ENCODE data around the gene DDX51.

DDX51 gene

DNA sequence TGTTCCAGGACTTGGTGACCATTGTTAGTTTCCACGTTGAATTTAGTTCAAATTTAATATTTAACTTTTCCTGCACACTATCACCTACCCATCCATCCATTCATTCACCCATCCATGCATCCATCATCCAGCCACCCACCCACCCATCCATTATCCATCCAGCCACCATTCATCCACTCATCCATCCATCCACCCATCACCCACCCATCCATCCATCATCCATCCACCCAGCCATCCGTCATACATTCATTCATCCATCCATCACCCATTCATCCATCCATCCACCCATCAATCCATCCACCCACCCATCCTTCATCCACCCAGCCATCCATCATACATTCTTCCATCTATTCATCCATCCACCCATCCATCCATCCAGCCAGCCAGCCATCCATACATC lies 22.0 kb upstream of the DDX51 start:
- DNase-seq, result no peak

DNA sequence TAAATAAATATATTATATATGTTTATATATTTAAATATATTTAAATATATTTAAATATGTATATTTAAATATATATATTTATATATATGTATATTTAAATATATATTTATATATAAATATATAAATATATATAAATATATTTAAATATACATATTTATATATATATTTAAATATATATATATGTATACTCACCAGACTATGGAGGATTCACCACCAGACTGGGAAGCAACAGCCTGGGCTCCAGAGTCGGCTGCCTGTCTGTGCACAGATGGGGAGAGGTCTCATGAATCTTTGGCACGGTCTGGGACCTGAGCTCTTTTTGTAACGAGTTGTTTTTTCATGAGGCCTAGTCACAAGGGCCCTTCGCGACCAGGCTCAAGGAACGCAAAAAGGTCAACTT lies 21.5 kb upstream of the DDX51 start:
- no peak for DNase-seq

DNA sequence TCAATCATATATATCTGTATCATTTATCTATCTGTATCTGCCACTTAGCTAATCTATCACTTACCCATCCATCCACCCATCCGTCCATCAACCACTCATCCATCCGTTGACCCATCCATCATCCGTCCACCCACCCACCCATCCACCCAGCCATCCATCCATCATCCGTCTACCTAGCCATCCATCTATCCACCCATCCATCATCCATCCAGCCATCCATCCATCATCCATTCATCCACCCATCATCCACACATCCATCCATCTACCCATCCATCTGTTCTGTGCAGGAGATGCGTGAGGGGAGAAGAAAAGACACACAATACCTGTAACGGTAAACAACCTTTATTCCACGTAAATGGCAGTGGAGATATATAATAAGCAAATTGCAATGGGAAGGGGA lies 20.3 kb upstream of the DDX51 start:
- no peak for DNase-seq

DNA sequence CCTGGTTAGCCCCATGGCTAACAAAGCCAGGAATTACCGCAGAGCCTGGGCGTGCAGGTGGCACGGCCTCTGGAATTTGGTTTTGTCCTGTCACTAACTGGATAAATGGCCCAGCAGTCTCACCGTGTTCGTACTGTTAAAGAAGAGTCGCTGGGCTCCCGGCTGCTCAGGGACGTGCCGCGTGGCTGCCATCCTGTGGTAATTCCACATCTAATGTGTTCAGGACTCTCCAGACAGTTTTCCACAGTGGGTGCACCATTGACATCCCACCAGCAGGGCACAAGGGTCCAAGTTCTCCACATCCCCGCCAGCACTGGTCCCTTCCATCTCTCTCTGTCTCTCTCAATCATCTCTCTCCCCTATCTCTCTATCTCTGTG lies 19.8 kb upstream of the DDX51 start:
- DNase-seq, result no peak

DNA sequence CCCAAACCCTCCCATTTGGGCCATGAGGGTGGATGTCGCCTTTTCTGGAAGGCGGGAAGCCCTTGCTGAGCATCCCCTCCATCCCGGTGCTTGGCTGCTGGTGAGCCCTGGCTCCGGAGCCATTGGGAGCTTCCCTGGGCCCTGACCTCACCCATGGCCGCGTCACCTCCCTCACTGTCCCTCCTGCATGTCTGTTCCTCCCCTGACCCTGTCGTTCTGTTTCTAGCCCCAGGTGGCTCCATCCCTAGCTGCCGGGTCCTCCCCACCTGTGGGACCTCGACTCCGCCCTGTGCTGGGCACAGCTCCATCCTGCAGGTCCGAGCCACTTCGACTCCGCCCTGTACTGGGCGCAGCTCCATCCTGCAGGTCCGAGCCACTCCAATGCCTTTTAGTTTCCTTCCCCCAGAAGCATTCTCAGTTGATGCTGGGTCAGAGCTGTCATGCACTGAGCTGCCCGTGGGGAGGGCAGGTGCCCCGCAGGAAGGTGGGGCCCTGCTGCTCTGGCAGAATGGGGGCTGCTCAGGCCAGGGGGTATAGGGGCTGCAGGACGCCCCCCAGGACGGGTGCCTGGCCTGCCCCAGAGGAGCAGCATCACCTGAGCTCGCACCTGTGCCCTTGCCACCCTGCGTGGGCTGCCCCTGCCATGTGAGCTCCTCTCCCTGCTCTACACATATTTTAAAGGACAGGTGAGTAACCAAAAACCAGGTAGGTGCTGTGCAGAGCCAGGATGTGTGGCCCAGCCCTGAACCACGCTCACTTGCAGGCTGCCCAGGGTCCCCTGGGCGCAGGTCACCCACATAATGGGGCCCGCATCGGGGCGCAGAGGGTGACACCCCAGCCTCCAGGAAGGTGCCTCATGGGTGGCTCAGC lies 19.2 kb upstream of the DDX51 start:
- no peak for DNase-seq

DNA sequence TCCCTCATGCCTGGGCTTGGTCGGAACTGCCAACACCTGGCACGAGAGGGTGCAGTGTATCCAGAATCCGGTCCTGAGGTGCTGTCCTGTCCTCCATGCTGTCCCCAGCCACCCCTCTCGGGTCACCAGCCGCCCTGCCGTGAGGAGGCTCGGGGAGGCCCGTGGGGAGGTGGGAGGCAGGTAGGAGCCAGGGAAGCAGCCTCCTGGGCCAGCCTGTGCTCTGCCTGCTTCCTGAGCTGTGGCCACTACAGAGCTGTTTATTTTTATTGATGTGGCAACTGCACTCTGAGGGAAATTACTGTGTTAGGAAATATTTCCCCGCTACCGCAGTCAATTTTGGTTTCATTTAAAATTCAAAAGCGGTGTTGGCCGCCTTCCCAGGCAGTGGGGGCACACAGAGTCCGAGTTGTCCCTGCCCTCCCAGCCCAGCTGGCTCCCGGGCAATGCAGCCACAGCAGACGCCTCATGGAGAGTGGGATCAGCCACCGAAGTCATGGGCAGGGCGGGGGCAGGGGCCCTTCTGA lies 18.5 kb upstream of the DDX51 start:
- peak; percentile 43 for DNase-seq

DNA sequence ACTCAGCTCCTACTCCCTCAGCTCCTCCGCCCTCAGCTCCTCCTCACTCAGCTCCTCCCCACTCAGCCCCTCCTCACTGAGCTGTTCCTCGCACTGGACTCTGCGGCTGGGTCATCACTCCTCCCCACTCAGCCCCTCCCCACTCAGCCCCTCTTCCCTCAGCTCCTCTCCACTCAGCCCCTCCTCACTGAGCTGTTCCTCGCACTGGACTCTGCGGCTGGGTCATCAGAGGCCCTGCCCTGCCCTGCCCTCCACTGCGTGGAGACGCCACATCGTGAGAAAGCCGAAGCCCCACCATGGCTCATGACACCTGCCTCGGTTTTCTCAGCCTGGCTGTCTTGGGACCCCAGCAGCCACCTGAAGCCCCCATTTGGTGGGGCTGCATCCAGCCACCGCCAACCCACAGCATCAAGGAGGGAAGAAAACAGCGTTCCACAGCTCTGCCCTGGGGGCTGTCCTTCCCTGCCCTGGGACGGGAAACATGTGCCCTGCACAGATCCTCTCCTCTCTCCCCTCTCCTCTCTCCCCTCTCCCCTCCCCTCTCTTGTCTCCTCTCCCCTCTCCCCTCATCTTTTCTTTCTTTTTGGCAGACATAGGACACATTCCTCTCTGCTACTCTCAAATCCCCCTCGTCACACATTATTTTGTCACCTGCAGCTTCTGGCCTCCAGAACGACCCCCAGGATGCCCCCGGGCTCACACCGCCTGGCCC lies 17.8 kb upstream of the DDX51 start:
- DNase-seq, result no peak

DNA sequence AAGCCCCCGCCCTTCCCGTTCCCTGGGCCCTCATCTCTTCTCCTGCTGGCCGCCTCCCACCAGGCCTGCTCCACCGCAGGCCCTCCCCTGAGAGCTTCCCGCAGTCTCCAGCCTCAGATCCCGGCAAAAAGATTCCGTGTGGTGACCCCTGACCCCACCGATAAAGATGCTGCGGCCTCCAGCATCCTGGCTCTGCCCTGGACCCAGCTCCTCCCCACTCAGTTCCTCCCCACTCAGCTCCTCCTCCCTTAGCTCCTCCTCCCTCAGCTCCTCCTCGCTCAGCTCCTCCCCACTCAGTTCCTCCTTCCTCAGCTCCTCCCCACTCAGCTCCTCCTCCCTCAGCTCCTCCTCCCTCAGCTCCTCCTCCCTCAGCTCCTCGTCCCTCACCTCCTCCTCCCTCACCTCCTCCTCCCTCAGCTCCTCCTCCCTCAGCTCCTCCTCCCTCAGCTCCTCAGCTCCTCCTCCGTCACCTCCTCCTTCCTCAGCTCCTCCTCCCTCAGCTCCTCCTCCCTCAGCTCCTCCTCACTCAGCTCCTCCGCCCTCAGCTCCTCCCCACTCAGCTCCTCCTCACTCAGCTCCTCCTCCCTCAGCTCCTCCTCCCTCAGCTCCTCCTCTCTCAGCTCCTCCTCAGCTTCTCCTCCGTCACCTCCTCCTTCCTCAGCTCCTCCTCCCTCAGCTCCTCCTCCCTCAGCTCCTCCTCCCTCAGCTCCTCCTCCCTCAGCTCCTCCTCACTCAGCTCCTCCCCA lies 17.1 kb upstream of the DDX51 start:
- peak; percentile 49 for DNase-seq

DNA sequence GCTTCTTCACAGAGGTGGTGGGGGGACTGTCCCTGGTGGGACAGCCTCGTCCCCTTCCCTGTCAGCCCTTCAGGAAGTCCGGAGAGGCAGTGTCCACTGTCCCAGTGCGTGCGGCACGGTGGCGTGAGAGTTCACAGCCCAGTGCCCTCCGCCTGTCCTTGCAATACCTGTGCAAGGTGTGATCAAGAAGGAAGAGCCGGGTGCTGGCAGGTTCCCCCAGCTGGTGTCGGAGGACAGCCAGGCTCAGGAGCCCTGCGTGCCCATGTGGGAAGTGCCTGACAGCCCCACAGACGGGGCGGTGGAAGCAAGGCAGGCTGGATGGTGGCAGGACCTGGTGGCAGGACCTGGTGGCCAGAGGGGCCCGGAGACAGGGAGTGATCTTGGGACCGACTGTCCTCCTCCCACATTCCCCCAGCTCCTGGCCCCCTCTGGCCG lies 16.5 kb upstream of the DDX51 start:
- DNase-seq, result no peak

DNA sequence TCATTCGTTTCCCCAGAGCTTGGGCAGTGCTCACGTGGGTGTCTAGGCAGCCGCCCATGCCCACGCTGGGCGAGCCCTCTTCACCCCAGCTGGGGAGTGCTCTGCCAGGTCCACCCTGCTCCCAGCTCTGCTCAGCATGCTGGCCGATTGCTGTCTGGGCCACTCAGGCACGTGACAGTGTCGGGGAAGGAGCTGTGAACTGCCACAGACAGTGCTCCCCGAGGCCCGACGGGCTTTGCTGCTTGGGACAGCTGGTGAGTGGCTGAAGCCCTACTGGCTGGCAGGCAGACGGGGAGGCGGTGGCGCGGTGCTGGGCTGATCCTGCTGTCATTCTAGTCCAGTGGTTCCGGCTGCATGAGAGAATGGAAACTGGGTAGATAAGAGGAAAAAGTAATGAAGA lies 15.9 kb upstream of the DDX51 start:
- no peak for DNase-seq

DNA sequence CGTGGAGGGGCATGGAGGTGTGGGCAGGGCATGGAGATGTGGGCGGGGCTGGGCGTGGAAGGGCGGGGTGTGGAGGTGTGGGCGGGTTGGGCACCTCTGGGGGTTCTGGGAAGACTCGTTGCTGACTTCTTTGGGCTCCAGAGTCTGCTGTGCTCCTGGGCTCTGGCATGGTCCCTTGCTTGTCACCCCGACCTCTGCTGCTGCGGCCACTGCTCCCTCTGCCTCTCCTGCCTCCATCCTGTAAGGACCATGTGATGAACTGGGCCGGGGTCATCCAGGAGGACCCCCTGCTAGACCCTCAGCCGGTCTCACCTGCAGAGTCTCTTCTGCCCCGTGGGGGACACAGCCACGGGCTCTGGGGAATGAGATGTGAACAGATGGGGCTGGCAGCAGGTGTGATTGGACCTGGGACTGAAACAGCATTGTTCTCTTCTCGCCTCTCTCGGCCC lies 15.5 kb upstream of the DDX51 start:
- DNase-seq, result no peak

DNA sequence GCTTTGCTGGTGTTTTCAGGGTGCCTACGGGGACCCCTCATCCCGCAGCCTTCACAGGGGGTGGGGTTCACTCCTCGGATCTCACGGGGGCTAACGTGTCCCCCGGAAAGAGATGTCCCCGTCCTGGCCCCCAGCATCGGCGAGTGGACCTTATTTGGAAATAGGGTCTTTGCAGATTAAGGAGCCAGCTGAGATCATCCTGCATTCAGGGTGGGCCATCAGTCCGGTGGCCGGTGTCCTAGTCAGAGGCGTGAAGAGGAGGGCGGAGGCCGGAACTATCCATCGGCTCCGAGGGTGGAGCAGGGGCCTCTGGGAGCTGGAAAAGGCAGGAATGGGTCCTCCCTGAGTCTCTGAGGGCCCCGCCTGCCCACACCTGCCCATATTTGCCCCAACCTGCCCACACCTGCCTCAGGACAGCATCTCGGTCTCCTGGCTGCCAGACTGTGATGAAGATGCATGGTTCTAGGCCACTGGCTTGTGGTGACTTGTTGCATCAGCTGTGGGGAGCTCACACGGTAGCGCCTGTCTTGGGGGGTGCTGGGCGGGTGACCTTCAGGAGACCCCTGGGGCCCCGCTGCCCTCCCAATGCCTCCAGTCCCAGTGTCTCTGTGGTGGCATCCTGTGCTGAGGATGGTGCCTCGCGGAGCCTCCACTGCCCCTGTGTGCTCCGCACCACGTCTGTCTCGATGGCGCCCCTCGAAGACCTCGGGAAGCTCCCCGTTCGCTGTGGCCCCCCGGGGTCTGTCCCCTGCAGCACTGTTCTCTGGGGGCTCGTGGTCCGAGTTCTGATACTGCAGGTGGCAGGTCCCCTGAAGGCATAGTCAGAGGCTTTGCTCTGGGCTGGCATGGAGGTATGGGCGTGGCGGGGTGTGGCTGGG lies 14.8 kb upstream of the DDX51 start:
- no peak for DNase-seq

DNA sequence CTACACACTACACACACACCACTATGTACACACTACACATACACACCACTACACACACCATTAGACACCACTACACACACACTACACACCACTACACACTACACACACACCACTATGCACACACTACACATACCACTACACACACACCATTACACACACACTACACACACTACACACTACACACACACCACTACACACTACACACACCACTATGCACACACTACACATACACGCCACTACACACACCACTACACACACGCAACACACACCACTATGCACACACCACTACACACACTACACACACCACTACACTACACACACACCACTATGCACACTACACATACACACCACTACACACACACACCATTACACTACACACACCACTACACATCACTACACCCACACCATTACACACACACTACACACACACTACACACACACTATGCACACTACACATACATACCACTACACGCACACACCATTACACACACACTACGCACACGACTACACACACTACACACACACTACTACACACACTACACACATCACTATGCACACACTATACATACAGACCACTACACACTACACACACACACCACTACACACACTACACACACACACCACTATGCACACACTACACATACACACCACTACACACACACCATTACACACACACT lies 13.8 kb upstream of the DDX51 start:
- no peak for DNase-seq

DNA sequence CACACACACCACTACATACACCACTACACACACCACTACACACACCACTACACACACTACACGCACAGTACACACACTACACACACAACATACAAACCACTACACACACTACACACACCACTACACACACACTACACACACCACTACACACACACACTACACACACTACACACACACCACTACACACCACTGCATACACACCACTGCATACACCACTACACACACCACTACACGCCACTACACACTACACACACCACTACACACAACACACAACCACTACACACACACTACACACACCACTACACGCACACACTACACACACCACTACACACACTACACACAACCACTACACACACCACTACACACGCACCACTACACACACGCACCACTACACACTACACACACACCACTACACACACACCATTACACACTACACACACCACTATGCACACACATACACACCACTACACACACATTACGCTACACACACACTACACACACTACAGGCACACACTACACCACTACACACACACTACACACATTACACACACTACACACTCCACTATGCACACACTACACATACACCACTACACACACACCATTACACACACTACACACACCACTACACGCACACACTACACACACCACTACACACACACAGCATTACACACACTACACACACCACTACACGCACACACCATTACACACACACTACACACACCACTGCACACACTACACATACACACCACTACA lies 12.6 kb upstream of the DDX51 start:
- no peak for DNase-seq

DNA sequence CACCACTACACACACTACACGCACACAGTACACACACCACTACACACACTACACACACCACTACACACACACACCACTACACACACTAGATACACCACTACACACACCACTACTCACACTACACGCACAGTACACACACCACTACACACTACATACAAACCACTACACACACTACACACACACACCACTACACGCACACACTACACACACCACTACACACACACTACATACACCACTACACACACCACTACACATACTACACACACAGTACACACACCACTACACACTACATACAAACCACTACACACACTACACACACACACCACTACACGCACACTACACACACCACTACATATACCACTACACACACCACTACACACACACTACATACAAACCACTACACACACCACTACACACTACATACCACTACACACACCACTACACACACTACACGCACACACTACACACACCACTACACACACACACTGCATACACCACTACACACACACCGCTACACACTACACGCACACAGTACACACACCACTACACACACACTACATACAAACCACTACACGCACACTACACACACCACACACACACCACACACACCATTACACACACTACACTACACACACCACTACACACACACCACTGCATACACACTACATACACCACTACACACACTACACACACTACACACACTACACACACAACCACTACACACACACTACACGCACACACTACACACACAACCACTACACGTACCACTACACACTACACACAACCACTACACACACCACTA lies 11.9 kb upstream of the DDX51 start:
- DNase-seq, result no peak

DNA sequence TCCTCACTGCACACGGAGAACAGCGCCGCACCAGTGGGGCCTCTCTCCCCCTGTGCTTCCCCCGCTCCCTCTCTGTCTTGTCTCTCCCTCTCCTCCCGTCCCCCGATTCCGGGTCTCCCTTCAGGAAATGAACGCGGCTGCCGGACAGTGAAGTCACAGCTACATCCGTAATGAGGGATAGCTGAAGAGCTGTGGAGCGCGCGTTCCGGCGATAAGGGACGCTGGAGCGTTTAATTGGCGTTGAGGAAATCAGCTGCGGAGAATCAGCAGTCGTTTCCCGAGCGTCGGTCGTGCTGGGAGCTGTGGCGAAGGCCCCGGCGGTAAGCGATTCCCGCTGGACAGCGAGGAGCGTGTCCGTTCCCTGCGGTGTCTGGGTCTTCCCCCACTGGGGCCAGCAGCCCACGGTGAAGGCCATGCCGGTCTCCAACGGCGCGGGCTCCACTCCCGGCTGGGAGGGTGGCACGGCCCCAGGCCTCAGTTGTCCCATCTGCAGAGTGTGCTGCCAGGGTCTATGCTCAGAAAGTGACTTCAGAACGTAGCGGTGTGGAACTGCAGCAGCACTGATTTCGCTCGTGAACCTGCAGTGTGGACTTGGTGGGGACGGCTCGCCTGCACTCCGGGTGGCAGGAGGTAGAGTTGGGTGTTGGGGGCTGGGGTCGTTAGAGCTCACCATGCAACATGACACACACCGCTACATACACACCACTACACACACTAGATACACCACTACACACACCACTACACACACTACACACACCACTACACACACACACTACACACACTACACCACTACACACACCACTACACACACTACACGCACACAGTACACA lies 11.0 kb upstream of the DDX51 start:
- DNase-seq, result peak; percentile 42

DNA sequence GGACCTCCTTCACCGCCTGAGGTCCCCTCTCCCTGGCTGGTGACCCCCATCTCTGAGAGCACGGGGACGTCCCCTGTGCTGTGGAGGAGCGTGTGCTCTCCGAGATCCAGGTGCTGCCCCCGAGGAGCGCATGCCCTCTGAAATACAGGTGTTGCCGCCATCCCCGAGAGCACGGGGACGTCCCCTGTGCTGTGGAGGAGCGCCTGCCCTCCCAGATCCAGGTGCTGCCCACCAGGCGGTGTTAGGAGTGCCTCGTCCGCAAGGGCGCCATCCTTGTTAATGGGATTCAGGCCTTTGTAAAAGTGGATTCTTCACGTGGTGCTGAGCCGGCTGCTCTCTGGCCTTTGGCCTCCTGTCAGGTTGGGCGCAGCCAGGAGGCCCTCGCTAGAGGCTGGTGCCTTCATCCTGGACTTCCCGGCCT lies 10.2 kb upstream of the DDX51 start:
- no peak for DNase-seq

DNA sequence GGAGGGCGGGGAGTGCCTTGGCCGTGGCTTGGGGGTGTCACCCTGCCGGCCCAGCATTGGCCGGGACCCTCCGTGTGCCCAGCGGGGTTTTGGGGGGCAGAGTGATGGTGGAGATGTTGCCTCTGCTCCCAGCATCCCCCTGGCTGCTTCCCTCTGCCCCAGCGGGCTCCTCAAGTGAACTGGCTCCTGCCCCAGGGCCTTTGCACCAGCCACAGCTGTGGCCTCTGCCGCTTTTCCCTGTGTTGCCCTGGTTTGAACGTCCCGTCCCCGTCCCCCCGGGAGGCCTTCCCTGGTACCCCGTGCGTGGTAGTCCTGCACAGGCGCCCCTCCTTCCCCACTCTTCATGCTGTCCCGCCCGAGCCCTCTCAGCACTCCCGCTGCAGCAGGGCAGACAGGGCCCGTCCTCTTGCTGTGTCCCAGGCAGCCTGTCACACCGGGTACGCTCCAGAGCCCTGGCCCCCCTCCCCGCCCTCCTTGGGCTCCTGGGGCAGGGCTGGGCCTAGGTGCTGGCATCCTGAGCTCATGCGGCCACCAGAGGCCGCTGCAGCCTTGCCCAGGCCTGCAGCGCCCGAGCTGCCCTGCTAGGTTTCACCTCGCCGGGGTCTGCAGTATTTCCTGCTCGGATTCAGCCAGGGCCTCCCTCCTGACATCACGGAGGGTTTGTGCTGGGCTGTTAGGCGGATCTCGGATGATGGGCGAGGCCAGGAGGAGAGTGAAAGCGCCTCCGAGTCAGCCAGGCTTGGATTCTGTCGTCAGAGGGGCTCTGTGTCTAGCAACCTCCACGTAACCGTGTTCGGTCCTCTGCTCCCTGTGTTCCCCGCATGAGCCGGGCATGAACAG lies 9.6 kb upstream of the DDX51 start:
- DNase-seq, result peak; percentile 88
